SK-N-MC (cell line): ENCODE measurements around the gene YIF1A.

ENCODE experiments used
- EZH2 ChIP-seq: fragments of 200-600 bp; sonication (generic); IDR thresholded peaks from one replicate; pipeline ENCODE4 v1.6.1; 2017; ENCODE audit warnings: antibody characterized with exemption
- FOXP2 ChIP-seq: optimal IDR thresholded peaks from 2 replicates; pipeline ENCODE3; 2011; ENCODE audit warnings: mild to moderate bottlenecking, moderate library complexity; ENCODE audit not compliant: insufficient read depth; ENCODE audit errors: extremely low read length, control extremely low read depth
- POLR2AphosphoS5 ChIP-seq: IDR thresholded peaks from 2 replicates; pipeline ENCODE4 v1.6.1; 2012; ENCODE audit warnings: mild to moderate bottlenecking, low read depth, low read length, borderline replicate concordance

DNA sequence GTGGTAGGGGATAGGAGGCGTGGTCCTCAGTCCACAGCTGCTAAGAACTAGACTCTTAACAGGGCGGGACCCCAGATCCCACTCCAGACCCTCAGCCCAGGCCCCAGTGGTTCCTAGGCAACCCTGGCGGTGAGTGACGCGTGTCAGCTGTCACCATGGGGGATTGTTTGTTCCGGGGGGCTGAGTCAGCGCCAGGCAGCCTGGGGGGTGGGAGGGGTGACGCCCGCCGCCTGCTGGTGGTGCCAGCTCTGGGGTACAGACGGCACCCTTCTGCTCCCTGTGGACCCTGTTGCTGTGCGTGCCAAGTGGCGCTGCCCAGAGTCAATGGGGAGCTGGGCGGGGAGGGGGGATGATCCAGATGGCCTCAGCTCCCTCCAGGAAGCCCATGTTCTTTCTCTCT is 8.5 kb downstream of the YIF1A start:
- TF ChIP-seq EZH2 (no peak), POLR2AphosphoS5 (no peak), FOXP2 (no peak)
